ENCODE measurements around the gene C19orf38. TPM values are rescaled to one million over a fixed set of nuclear protein-coding genes. Genes with fewer than 3 reads are reported as not detected.

C19orf38 gene
- total and polyA plus RNA-seq, 10 donors, result 10.2 to 48.1 (median 17.9) TPM

- WGBS, 5 donors, result 89 to 95% (median 92%) methylated on average over 10 to 14 of the region's 14 CpGs
- peaks cover 0 to 4% (median under 1%) of the 10 kb centered on the region in 8 donors for H3K9me3 ChIP-seq
- no peak for DNase-seq
- intact Hi-C loops (cut with DNase I; ENCODE audit: low total_unique reads), result no loop called here
- H3K36me3 ChIP-seq, result peaks cover 0 to 82% (median 46%) of the 10 kb centered on the region in 6 donors
- no peak for TF ChIP-seq CTCF (IDR thresholded peaks at IDR 0.05 in 8 of 11, conservative IDR thresholded peaks at IDR 0.05 in 3 of 11)
- no peak for TF ChIP-seq POLR2A (IDR thresholded peaks at IDR 0.05)
- no peak for TF ChIP-seq POLR2AphosphoS5 (IDR thresholded peaks at IDR 0.05)
- H3K27ac ChIP-seq, result no peak overlapping the region
- no peak overlapping the region for H3K4me3 ChIP-seq
- H3K27me3 ChIP-seq (replicated peaks in 1 of 7), result no peaks in the 10 kb centered on the region
- no peaks in the 10 kb centered on the region for H3K4me1 ChIP-seq
These were observed 59.7 kb downstream of the C19orf38 start for GRCh38 chr19:10907925-10908324.

- Histone ChIP-seq H3K9me3 (no peaks in the 10 kb centered on the region), H3K27me3 (replicated peaks in 1 of 7) (no peaks in the 10 kb centered on the region), H3K27ac (no peak overlapping the region), H3K4me3 (no peak overlapping the region), H3K4me1 (no peaks in the 10 kb centered on the region), H3K36me3 (peaks cover 0 to 86% (median 49%) of the 10 kb centered on the region in 6 donors)
- 94 to 96% (median 95%) methylated on average over 15 to 17 of the region's 17 CpGs for WGBS, 5 donors
- intact Hi-C loops (cut with DNase I; ENCODE audit: low total_unique reads), result no loop called here
- no peak for DNase-seq
- TF ChIP-seq POLR2A (IDR thresholded peaks at IDR 0.05) (no peak), CTCF (IDR thresholded peaks at IDR 0.05 in 8 of 11, conservative IDR thresholded peaks at IDR 0.05 in 3 of 11) (no peak), POLR2AphosphoS5 (IDR thresholded peaks at IDR 0.05) (no peak)
These were observed 60.3 kb downstream of the C19orf38 start for GRCh38 chr19:10908380-10908960.

- Histone ChIP-seq H3K4me1 (no peaks in the 10 kb centered on the region), H3K4me3 (no peak overlapping the region), H3K36me3 (peaks cover 0 to 99% (median 64%) of the 10 kb centered on the region in 6 donors), H3K27me3 (replicated peaks in 1 of 7) (no peaks in the 10 kb centered on the region), H3K9me3 (no peaks in the 10 kb centered on the region), H3K27ac (peak overlapping the region in 1 of 8 donors; percentile 45)
- 91 to 95% (median 93%) methylated on average over 24 to 31 of the region's 31 CpGs for WGBS, 5 donors
- DNase-seq, result no peak
- intact Hi-C loops (cut with DNase I; ENCODE audit: low total_unique reads), result no loop called here
- TF ChIP-seq CTCF (IDR thresholded peaks at IDR 0.05 in 8 of 11, conservative IDR thresholded peaks at IDR 0.05 in 3 of 11) (no peak), POLR2A (IDR thresholded peaks at IDR 0.05) (no peak), POLR2AphosphoS5 (IDR thresholded peaks at IDR 0.05) (no peak)
These were observed 63.6 kb downstream of the C19orf38 start for GRCh38 chr19:10911579-10912363.

GRCh38 chr19:10912619-10913018 is 64.4 kb downstream of the C19orf38 start:
- WGBS, 5 donors, result 94 to 98% (median 95%) methylated on average over 16 to 18 of the region's 18 CpGs
- intact Hi-C loops (cut with DNase I; ENCODE audit: low total_unique reads), result no loop called here
- TF ChIP-seq POLR2A (IDR thresholded peaks at IDR 0.05), result no peak
- no peak for TF ChIP-seq POLR2AphosphoS5 (IDR thresholded peaks at IDR 0.05)
- TF ChIP-seq CTCF (IDR thresholded peaks at IDR 0.05 in 8 of 11, conservative IDR thresholded peaks at IDR 0.05 in 3 of 11), result no peak
- Histone ChIP-seq H3K9me3 (no peaks in the 10 kb centered on the region), H3K36me3 (peaks cover 0 to 97% (median 64%) of the 10 kb centered on the region in 6 donors), H3K27ac (no peak overlapping the region), H3K27me3 (replicated peaks in 1 of 7) (no peaks in the 10 kb centered on the region), H3K4me1 (no peaks in the 10 kb centered on the region), H3K4me3 (no peak overlapping the region)
- no peak for DNase-seq
